Measurements from ENCODE around the gene SCP2.
A peak's percentile ranks its signal among the peaks of the same experiment; 100 is the strongest.

SCP2 gene

GRCh38 chr1:52904208-52904926 lies 22.7 kb upstream of the SCP2 start:
- Histone ChIP-seq H3K4ac (ENCODE audit: low read length) (no peak overlapping the region), H3K4me1 (ENCODE audit: control insufficient read depth in 2 of 2, insufficient read depth in 1 of 2, low read depth in 1 of 2, low read length in 2 of 2) (peaks cover 0 to 3% of the 10 kb centered on the region in 2 donors), H2BK5ac (ENCODE audit: low read length) (no peak overlapping the region), H2AFZ (ENCODE audit: low read length) (peak overlapping the region; percentile 94), H3K36me3 (replicated peaks in 1 of 2; ENCODE audit: control insufficient read depth in 2 of 2, insufficient read depth in 2 of 2, low read length in 2 of 2) (no peaks in the 10 kb centered on the region), H2BK15ac (ENCODE audit: low read length) (peak overlapping the region; percentile 74), H3K4me2 (ENCODE audit: insufficient read depth, low read length, poor library complexity, severe bottlenecking) (no peak overlapping the region), H3K4me3 (ENCODE audit: low read length in 2 of 2) (no peak overlapping the region), H3K79me1 (ENCODE audit: low read depth, low read length) (no peaks in the 10 kb centered on the region), H2BK120ac (ENCODE audit: low read depth, low read length) (no peak overlapping the region), H3K9me3 (replicated peaks in 1 of 2; ENCODE audit: control insufficient read depth in 2 of 2, insufficient read depth in 1 of 2, low read depth in 1 of 2, low read length in 2 of 2) (no peaks in the 10 kb centered on the region), H3K18ac (ENCODE audit: low read length) (peak overlapping the region; percentile 73), H3K14ac (ENCODE audit: low read length) (no peak overlapping the region), H4K91ac (ENCODE audit: low read depth, low read length, poor library complexity) (no peak overlapping the region), H3K27ac (replicated peaks; ENCODE audit: low read length) (no peak overlapping the region), H4K8ac (ENCODE audit: low read depth, low read length) (no peak overlapping the region), H3K23ac (ENCODE audit: low read depth, low read length, poor library complexity) (peak overlapping the region; percentile 11), H3K27me3 (ENCODE audit: control insufficient read depth in 3 of 3, insufficient read depth in 3 of 3, low read depth in 1 of 3, low read length in 3 of 3) (peaks cover 0 to 4% (median 0%) of the 10 kb centered on the region in 3 experiments), H2AK5ac (ENCODE audit: low read depth, low read length) (peak overlapping the region; percentile 8), H3K9ac (ENCODE audit: low read depth, low read length, poor library complexity) (no peak overlapping the region), H2BK12ac (ENCODE audit: low read length) (peak overlapping the region; percentile 88)
- WGBS, 2 donors (ENCODE audit: extremely low coverage in 2 of 2, insufficient read length in 2 of 2, insufficient replicate concordance in 1 of 2) = no CpG with 5 or more reads among the region's 13 CpGs
- DNase-seq (ENCODE audit: low spot score) = no peak

- no peak overlapping the region for H3K4me2 ChIP-seq (ENCODE audit: insufficient read depth, low read length, poor library complexity, severe bottlenecking)
- no peak overlapping the region for H4K8ac ChIP-seq (ENCODE audit: low read depth, low read length)
- peak overlapping the region; percentile 88 for H2BK12ac ChIP-seq (ENCODE audit: low read length)
- peak overlapping the region; percentile 11 for H3K23ac ChIP-seq (ENCODE audit: low read depth, low read length, poor library complexity)
- H3K79me1 ChIP-seq (ENCODE audit: low read depth, low read length) = no peaks in the 10 kb centered on the region
- H3K18ac ChIP-seq (ENCODE audit: low read length) = peak overlapping the region; percentile 73
- H3K27me3 ChIP-seq (ENCODE audit: control insufficient read depth in 3 of 3, insufficient read depth in 3 of 3, low read depth in 1 of 3, low read length in 3 of 3) = peaks cover 0 to 4% (median 0%) of the 10 kb centered on the region in 3 experiments
- WGBS, 2 donors (ENCODE audit: extremely low coverage in 2 of 2, insufficient read length in 2 of 2, insufficient replicate concordance in 1 of 2) = no CpG with 5 or more reads among the region's 20 CpGs
- no peak overlapping the region for H4K91ac ChIP-seq (ENCODE audit: low read depth, low read length, poor library complexity)
- H2BK5ac ChIP-seq (ENCODE audit: low read length) = no peak overlapping the region
- no peaks in the 10 kb centered on the region for H3K9me3 ChIP-seq (replicated peaks in 1 of 2; ENCODE audit: control insufficient read depth in 2 of 2, insufficient read depth in 1 of 2, low read depth in 1 of 2, low read length in 2 of 2)
- H3K9ac ChIP-seq (ENCODE audit: low read depth, low read length, poor library complexity) = no peak overlapping the region
- H2BK15ac ChIP-seq (ENCODE audit: low read length) = peak overlapping the region; percentile 74
- H3K27ac ChIP-seq (replicated peaks; ENCODE audit: low read length) = no peak overlapping the region
- H2AK5ac ChIP-seq (ENCODE audit: low read depth, low read length) = peak overlapping the region; percentile 8
- no peak overlapping the region for H3K4me3 ChIP-seq (ENCODE audit: low read length in 2 of 2)
- H3K14ac ChIP-seq (ENCODE audit: low read length) = no peak overlapping the region
- peak overlapping the region; percentile 94 for H2AFZ ChIP-seq (ENCODE audit: low read length)
- H3K36me3 ChIP-seq (replicated peaks in 1 of 2; ENCODE audit: control insufficient read depth in 2 of 2, insufficient read depth in 2 of 2, low read length in 2 of 2) = no peaks in the 10 kb centered on the region
- H3K4me1 ChIP-seq (ENCODE audit: control insufficient read depth in 2 of 2, insufficient read depth in 1 of 2, low read depth in 1 of 2, low read length in 2 of 2) = peaks cover 0 to 3% of the 10 kb centered on the region in 2 donors
- H2BK120ac ChIP-seq (ENCODE audit: low read depth, low read length) = no peak overlapping the region
- no peak for DNase-seq (ENCODE audit: low spot score)
- H3K4ac ChIP-seq (ENCODE audit: low read length) = peak overlapping the region; percentile 59
These were observed 22.0 kb upstream of the SCP2 start for GRCh38 chr1:52904927-52905698.

DNA sequence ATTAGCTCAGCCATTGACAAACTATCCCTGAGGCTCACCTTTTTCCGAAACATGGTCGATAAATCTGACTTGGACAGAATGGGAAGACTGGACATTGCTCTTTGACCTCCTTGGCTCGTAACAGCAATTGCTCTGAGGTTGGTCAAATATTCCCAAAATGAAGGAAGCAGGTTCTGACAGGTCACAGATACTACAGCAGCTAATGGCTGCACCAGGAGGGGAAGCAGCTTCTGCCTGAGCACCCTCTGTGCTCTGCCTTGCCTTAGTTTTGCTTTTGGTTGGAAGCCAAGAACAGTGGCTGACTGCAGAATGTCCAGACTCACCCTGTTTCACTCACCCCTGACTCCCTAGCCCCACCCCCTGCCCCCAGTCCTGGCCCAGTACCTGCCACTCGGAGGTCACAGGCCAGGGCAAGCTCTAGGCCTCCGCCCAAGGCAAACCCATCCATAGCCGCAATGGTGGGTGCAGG lies 20.9 kb upstream of the SCP2 start:
- no CpG with 5 or more reads among the region's 6 CpGs for whole genome bisulfite sequencing, 2 donors (ENCODE audit: extremely low coverage in 2 of 2, insufficient read length in 2 of 2, insufficient replicate concordance in 1 of 2)
- no peak overlapping the region for H2AFZ ChIP-seq (ENCODE audit: low read length)
- H2BK120ac ChIP-seq (ENCODE audit: low read depth, low read length) = no peak overlapping the region
- peak overlapping the region; percentile 79 for H2BK15ac ChIP-seq (ENCODE audit: low read length)
- H3K23ac ChIP-seq (ENCODE audit: low read depth, low read length, poor library complexity) = no peak overlapping the region
- no peak overlapping the region for H2BK12ac ChIP-seq (ENCODE audit: low read length)
- H3K14ac ChIP-seq (ENCODE audit: low read length) = no peak overlapping the region
- H3K9me3 ChIP-seq (replicated peaks in 1 of 2; ENCODE audit: control insufficient read depth in 2 of 2, insufficient read depth in 1 of 2, low read depth in 1 of 2, low read length in 2 of 2) = no peaks in the 10 kb centered on the region
- H3K4me1 ChIP-seq (ENCODE audit: control insufficient read depth in 2 of 2, insufficient read depth in 1 of 2, low read depth in 1 of 2, low read length in 2 of 2) = peaks cover 0 to 3% of the 10 kb centered on the region in 2 donors
- H3K79me1 ChIP-seq (ENCODE audit: low read depth, low read length) = no peaks in the 10 kb centered on the region
- peak overlapping the region; percentile 29 for H3K4ac ChIP-seq (ENCODE audit: low read length)
- H3K27me3 ChIP-seq (ENCODE audit: control insufficient read depth in 3 of 3, insufficient read depth in 3 of 3, low read depth in 1 of 3, low read length in 3 of 3) = no peaks in the 10 kb centered on the region
- H3K18ac ChIP-seq (ENCODE audit: low read length) = peak overlapping the region; percentile 78
- no peaks in the 10 kb centered on the region for H3K36me3 ChIP-seq (replicated peaks in 1 of 2; ENCODE audit: control insufficient read depth in 2 of 2, insufficient read depth in 2 of 2, low read length in 2 of 2)
- H3K9ac ChIP-seq (ENCODE audit: low read depth, low read length, poor library complexity) = peak overlapping the region; percentile 50
- peak overlapping the region; percentile 74 for H2AK5ac ChIP-seq (ENCODE audit: low read depth, low read length)
- no peak overlapping the region for H4K8ac ChIP-seq (ENCODE audit: low read depth, low read length)
- no peak overlapping the region for H2BK5ac ChIP-seq (ENCODE audit: low read length)
- H3K4me3 ChIP-seq (ENCODE audit: low read length in 2 of 2) = no peak overlapping the region
- H3K4me2 ChIP-seq (ENCODE audit: insufficient read depth, low read length, poor library complexity, severe bottlenecking) = no peak overlapping the region
- DNase-seq (ENCODE audit: low spot score) = no peak
- no peak overlapping the region for H4K91ac ChIP-seq (ENCODE audit: low read depth, low read length, poor library complexity)
- peak overlapping the region; percentile 14 for H3K27ac ChIP-seq (replicated peaks; ENCODE audit: low read length)

All from neuronal stem cell (in vitro differentiated cells).